ENCODE results near the gene RAB11FIP4. TPM values are rescaled to one million over a fixed set of nuclear protein-coding genes. Genes with fewer than 3 reads are reported as not detected.

The RAB11FIP4 gene
- total RNA-seq, 1 experiment from 2014 or later: 15.1 TPM

- TF ChIP-seq ZBTB33 (IDR thresholded peaks at IDR 0.05; ENCODE audit: extremely low read depth, insufficient replicate concordance, low read length) (no peak), POLR2AphosphoS5 (IDR thresholded peaks at IDR 0.05; ENCODE audit: low read depth, low read length) (no peak), CBX3 (IDR thresholded peaks at IDR 0.05; ENCODE audit: low read depth) (no peak), ZFX (IDR thresholded peaks at IDR 0.05) (no peak), SP1 (IDR thresholded peaks at IDR 0.05; ENCODE audit: low read depth) (no peak), YY1 (IDR thresholded peaks at IDR 0.05; ENCODE audit: extremely low read depth, insufficient replicate concordance, low read depth, low read length) (no peak), ELF1 (IDR thresholded peaks at IDR 0.05; ENCODE audit: borderline replicate concordance, low read depth) (no peak), FOSL1 (IDR thresholded peaks at IDR 0.05; ENCODE audit: low read depth) (no peak), POLR2A (IDR thresholded peaks at IDR 0.05; ENCODE audit: borderline replicate concordance, extremely low read depth, insufficient read depth, insufficient read length) (no peak), MAX (IDR thresholded peaks at IDR 0.05) (no peak), EGR1 (IDR thresholded peaks at IDR 0.05; ENCODE audit: low read depth) (no peak)
Observed at GRCh38 chr17:31587462-31587861, 196.0 kb downstream of the RAB11FIP4 start (continued).

MicroRNAs encoded within 50 kb of the gene (microRNA counts, 767-probe panel; counts per million panel counts)
- microRNA hsa-miR-193a-3p (not detected), microRNA hsa-miR-193a-5p (not detected)

Small RNAs within 50 kb of the gene (microRNA-seq; reads per million reads assigned to microRNA genes)
- gene MIR193A (ENCODE audit: borderline number of aligned reads): 70.9 reads per million, percentile 58 among the genes with 10 or more reads in this experiment
- gene MIR365B (ENCODE audit: borderline number of aligned reads): not detected
- gene MIR4725 (ENCODE audit: borderline number of aligned reads): not detected

Other genes starting within 250 kb of the RAB11FIP4 start
- not detected for gene OMG, start 94.4 kb upstream of the RAB11FIP4 start, total RNA-seq (2021; ENCODE audit: unreplicated experiment)
- gene EVI2B, start 77.6 kb upstream of the RAB11FIP4 start, total RNA-seq (2021; ENCODE audit: unreplicated experiment): 0.20 TPM
- not detected for gene EVI2A, start 70.1 kb upstream of the RAB11FIP4 start, total RNA-seq (2021; ENCODE audit: unreplicated experiment)

Measured in HCT116 (cell line).